Activated CD4-positive, alpha-beta memory T cell treated with anti-CD3 and anti-CD28 coated beads for 36 hours (primary cell): ENCODE data around the gene KIF18B. TPM values are rescaled to one million over a fixed set of nuclear protein-coding genes. Genes with fewer than 3 reads are reported as not detected.

Experiments used
- CTCF ChIA-PET: fragments of 350-600 bp; sonication (Branson Sonifier 250); formaldehyde crosslinking; loops from one replicate; lab custom pipeline; 2021; ENCODE audit warnings: antibody characterized with exemption, inconsistent platforms; lab: Charles Lee
- POLR2A ChIA-PET: fragments of 350-600 bp; sonication (Branson Sonifier 250); formaldehyde crosslinking; loops from one replicate; lab custom pipeline; 2021; ENCODE audit warnings: antibody characterized with exemption; lab: Charles Lee
- DNase-seq: peaks from one replicate; pipeline ENCODE4 v3.0.0-alpha.2; 2020
- H3K27ac Mint-ChIP-seq: one replicate; pipeline ENCODE4 v1.8.0; 2021; ENCODE audit warnings: mixed read lengths
- H3K27me3 Mint-ChIP-seq: one replicate; pipeline ENCODE4 v1.8.0; 2021; ENCODE audit warnings: mixed read lengths
- H3K36me3 Mint-ChIP-seq: one replicate; pipeline ENCODE4 v1.8.0; 2021; ENCODE audit warnings: mixed read lengths
- H3K4me1 Mint-ChIP-seq: one replicate; pipeline ENCODE4 v1.8.0; 2021; ENCODE audit warnings: low read depth, mixed read lengths
- H3K4me3 Mint-ChIP-seq: one replicate; pipeline ENCODE4 v1.8.0; 2021; ENCODE audit warnings: mild to moderate bottlenecking, mixed read lengths
- H3K9me3 Mint-ChIP-seq: one replicate; pipeline ENCODE4 v1.8.0; 2021; ENCODE audit warnings: mixed read lengths
- intact Hi-C: fragments of 100-400 bp; cut with micrococcal nuclease; formaldehyde crosslinking; loops from one replicate; pipeline ENCODE4 v1.15.1; 2023
- total RNA-seq, 2 experiments: library from RNA; stranded (reverse); gene quantifications; one replicate each; pipeline ENCODE4 v1.2.3, GENCODE V29; 2021

The KIF18B gene
- total RNA-seq, 2 experiments from 2014 or later: 36.2 to 42.9 TPM

DNA sequence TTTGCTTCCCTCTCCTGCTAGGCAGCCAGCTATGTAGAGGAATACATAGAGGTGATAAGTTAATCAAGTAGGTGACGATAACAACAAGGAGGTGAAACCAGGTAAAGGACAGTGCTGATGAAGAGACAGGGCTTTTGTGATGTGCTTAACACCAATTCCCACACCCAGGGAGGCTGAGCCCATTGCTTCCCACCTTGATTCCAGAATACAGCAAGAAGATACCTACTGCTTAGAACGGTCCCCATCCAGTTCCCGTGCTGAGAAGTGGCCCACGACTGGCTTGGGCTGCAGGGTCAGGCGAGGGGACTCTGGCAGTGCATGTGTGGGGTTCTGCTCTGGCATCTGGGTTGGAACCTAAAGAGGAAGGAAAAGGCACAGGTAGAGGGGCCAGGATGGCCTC lies 16.2 kb downstream of the KIF18B start:
- H3K27me3 Mint-ChIP-seq: no peaks in the 10 kb centered on the region
- no peak overlapping the region for H3K4me3 Mint-ChIP-seq
- DNase-seq: no peak
- CTCF ChIA-PET: interaction anchor here (2.7 kb wide), 1 partner anchor 11 kb away, joined by 11 read pairs; no protein-coding TSS in a partner anchor
- no peaks in the 10 kb centered on the region for H3K9me3 Mint-ChIP-seq
- H3K36me3 Mint-ChIP-seq: peaks cover 38% of the 10 kb centered on the region
- no peaks in the 10 kb centered on the region for H3K4me1 Mint-ChIP-seq
- H3K27ac Mint-ChIP-seq: no peak overlapping the region
- POLR2A ChIA-PET: no interaction called here
- intact Hi-C loops: no loop called here

DNA sequence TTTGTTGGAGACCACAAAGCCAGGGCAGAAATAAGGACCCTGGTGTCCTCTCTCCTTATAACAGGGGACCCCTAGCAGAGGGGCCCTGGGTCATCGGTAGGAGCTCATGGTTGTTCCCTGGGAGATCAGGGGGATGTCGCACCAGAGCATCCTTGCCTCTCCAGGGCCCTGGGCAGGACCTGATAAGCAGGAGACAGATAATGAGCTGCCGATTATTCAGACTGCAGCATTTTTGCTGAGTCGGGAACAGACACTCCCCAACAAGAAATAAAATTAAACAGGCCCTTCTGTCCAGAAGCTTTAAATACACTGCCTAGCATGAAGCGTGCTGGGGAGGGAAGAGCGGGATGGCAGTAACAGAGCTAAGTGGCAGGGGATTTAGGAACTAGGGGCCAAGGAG lies 16.9 kb downstream of the KIF18B start:
- no peaks in the 10 kb centered on the region for H3K27me3 Mint-ChIP-seq
- H3K4me1 Mint-ChIP-seq: no peaks in the 10 kb centered on the region
- no peaks in the 10 kb centered on the region for H3K9me3 Mint-ChIP-seq
- intact Hi-C loops: no loop called here
- ChIA-PET CTCF (interaction anchor here (0.7 to 2.7 kb wide), 4 partner anchors 10 to 205 kb away, joined by 3 to 11 read pairs (median 3); partner anchors contain the start of gene ACBD4), POLR2A (no interaction called here)
- no peak overlapping the region for H3K27ac Mint-ChIP-seq
- H3K4me3 Mint-ChIP-seq: no peak overlapping the region
- DNase-seq: no peak
- H3K36me3 Mint-ChIP-seq: peaks cover 38% of the 10 kb centered on the region

DNA sequence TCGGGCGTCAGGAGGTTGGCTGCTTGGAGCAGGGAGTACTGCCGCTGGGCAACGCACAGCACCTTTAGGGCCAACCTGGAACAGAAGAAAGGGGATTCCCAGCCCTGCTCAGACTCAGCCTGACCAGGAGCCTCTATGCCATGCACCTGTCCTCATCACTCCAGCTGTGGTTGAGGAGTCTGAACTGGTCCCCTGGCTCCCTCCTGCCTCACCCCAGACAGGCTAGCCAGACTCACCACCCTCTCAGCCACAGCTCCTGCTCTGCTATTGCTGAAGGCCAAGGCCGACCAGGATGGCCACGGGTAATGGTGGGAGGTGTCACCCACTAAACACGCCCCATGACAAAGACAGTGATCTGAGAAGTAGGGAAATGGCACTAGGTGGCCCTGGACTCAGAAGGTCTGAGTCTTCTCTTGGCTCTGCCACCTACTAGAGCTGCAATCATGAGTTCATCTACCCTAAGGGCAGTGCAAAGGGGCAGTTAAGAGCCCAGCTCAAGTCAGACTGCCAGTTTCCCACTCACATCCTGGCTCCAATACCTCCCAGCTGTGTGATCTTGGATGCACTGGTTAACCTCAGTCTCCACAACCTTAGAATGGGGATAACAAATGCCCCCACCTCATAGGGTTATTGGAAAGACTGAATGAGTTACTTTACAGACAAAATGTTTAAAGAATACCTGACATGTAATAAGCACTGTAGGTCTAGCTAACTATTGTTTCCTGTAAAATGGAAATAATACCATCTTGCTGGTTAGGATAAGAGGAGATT lies 18.4 kb downstream of the KIF18B start:
- no peaks in the 10 kb centered on the region for H3K9me3 Mint-ChIP-seq
- no peak for DNase-seq
- POLR2A ChIA-PET: interaction anchor here (0.9 kb wide), 1 partner anchor 39 kb away, joined by 3 read pairs; the partner anchor contains the start of gene C1QL1
- H3K4me3 Mint-ChIP-seq: no peak overlapping the region
- peaks cover 31% of the 10 kb centered on the region for H3K36me3 Mint-ChIP-seq
- H3K27me3 Mint-ChIP-seq: no peaks in the 10 kb centered on the region
- no peaks in the 10 kb centered on the region for H3K4me1 Mint-ChIP-seq
- H3K27ac Mint-ChIP-seq: no peak overlapping the region
- CTCF ChIA-PET: interaction anchor here (0.8 kb wide), 1 partner anchor 9 kb away, joined by 3 read pairs; no protein-coding TSS in a partner anchor
- intact Hi-C loops: no loop called here

DNA sequence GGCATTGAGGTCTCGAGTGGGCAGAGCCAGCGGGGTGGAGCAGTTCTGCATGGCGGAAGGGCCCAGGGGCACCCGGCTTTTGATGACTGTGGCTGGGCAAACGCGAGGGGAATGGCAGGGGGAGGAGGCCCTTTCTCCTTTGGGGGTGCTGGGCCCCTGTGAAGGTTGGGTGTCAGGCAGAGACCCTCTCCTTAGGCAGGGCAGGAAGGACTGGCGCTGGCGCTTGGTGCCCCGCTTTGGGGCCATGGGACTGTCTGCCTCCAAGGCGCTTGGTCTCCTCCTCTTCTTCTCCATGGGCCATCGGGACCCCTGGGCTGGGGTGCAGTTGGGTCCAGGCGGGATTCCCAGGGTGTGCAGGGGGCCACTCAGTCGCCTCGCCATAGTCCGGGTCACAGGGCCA lies 19.4 kb downstream of the KIF18B start:
- intact Hi-C loops: no loop called here
- Mint-ChIP-seq H3K4me3 (no peak overlapping the region), H3K27ac (no peak overlapping the region), H3K4me1 (no peaks in the 10 kb centered on the region), H3K9me3 (no peaks in the 10 kb centered on the region), H3K27me3 (no peaks in the 10 kb centered on the region), H3K36me3 (peaks cover 31% of the 10 kb centered on the region)
- CTCF ChIA-PET: interaction anchor here (0.8 kb wide), 1 partner anchor 8 kb away, joined by 3 read pairs; no protein-coding TSS in a partner anchor
- POLR2A ChIA-PET: interaction anchor here (0.9 kb wide), 1 partner anchor 40 kb away, joined by 3 read pairs; the partner anchor contains the start of gene C1QL1
- DNase-seq: no peak

DNA sequence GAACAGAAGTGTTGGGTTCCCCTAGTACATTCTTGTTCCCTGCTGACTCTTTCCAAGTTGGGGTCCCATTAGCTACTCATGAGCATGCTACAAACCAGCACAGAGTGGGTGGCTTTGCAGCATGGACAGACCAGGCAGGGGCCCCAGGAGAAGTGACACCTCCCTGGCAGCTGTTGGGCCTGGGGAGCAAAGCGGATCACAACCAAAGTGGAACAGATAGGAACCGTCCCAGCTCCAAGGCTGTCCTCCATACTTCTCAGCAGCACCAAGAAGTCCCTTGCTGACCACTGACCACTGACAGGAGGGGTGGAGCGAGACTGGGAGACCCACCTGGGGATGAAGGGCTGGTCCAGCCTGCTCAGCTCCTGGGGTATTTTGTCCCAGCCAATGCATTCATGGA lies 19.9 kb downstream of the KIF18B start:
- Mint-ChIP-seq H3K27ac (no peak overlapping the region), H3K4me1 (no peaks in the 10 kb centered on the region), H3K9me3 (no peaks in the 10 kb centered on the region), H3K4me3 (no peak overlapping the region), H3K27me3 (peaks cover 1% of the 10 kb centered on the region), H3K36me3 (peaks cover 31% of the 10 kb centered on the region)
- DNase-seq: no peak
- intact Hi-C loops: no loop called here
- CTCF ChIA-PET: interaction anchor here (1.3 kb wide), 1 partner anchor 15 kb away, joined by 3 read pairs; no protein-coding TSS in a partner anchor
- POLR2A ChIA-PET: no interaction called here

DNA sequence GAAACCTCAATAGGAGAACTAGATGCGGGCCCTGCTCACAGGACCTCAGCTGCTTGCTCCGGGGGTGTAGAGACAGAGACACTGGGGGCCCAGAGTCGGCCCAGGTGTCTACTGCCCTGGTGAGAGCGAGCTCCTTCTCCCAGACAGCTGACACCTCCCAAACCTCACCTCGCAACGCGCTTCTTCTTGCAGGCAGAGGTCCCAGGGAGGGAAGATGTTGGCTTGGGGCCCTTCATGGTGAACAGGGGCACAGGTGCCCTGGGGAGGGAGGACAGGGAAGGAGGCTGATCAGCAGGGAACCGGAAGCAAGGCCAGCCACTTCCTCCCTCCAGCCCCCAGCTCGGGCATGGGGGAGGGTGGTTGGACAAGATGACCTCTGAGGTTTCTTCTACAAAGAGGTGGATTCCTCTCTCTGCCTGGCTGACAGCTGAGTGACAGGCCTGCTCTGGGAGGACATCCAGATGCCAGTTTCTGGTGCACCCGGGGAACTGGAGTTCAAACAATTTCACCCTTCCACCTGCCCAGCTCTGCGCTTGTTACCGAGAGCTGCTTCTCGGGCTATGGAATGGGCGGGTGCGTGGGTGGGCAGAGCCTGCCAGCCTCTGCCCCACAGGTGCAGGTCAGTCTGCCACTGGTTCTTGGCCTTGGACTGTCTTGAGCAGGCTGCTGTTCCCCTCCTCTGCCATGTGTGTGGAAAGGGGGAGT lies 20.6 kb downstream of the KIF18B start:
- no peaks in the 10 kb centered on the region for H3K4me1 Mint-ChIP-seq
- H3K9me3 Mint-ChIP-seq: no peaks in the 10 kb centered on the region
- peaks cover 29% of the 10 kb centered on the region for H3K36me3 Mint-ChIP-seq
- intact Hi-C loops: no loop called here
- H3K27ac Mint-ChIP-seq: no peak overlapping the region
- CTCF ChIA-PET: interaction anchor here (1.3 kb wide), 2 partner anchors 15 to 95 kb away, joined by 3 to 5 read pairs; no protein-coding TSS in a partner anchor
- H3K4me3 Mint-ChIP-seq: no peak overlapping the region
- no peak for DNase-seq
- peaks cover 3% of the 10 kb centered on the region for H3K27me3 Mint-ChIP-seq
- POLR2A ChIA-PET: interaction anchor here (1.3 kb wide), 1 partner anchor 98 kb away, joined by 4 read pairs; no protein-coding TSS in a partner anchor

DNA sequence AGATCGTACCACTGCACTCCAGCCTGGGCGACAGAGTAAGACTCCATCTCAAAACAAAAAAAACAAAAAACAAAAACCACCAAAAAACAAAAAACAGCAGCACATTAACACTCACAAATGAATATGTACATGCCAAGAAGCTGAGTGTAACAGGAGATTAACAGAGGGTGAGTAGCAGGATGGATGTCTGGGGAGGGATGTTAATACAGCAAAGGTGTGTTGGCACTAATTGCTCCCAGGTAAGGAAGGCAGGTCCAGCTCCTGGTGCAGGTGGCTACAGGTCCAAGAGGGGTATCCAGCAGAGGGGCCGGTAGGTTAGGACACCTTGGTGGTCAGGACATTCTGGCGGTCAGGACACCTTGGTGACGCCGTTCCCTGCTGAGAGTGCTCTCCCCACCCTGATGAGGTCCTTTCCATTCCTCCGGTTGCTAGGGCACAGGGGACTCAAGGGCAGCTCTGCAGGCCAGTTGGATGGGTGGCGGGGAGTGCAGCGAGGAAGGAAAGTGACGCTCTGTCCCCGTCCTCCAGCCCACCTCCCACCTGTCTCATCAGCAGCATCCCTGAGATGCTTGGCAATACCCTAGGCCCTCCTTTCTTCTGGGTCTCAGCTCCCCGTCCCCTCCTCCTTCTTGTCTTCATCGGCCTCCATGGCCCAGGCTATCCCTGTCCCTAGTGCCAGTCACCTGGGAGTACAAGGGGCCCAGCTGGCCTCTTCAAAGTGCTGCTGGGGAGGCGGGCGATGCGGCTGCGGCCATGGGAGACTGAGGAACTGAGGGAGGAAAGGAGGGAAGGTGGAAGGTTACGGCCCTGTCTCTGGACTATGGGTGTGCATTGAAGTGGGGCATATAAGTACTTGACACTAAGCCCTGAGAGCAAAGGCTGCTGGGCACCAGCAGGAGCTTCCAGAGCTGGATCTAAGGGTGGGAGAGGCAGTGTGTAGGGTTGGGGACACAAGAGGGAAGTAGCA lies 21.6 kb downstream of the KIF18B start:
- intact Hi-C loops: no loop called here
- peaks cover 7% of the 10 kb centered on the region for H3K27me3 Mint-ChIP-seq
- no peaks in the 10 kb centered on the region for H3K9me3 Mint-ChIP-seq
- no peak overlapping the region for H3K27ac Mint-ChIP-seq
- no peak for DNase-seq
- peaks cover 26% of the 10 kb centered on the region for H3K36me3 Mint-ChIP-seq
- H3K4me1 Mint-ChIP-seq: no peaks in the 10 kb centered on the region
- H3K4me3 Mint-ChIP-seq: no peak overlapping the region
- ChIA-PET CTCF (interaction anchor here (1.2 to 1.3 kb wide), 3 partner anchors 14 to 209 kb away, joined by 3 to 5 read pairs (median 4); partner anchors contain the start of gene ACBD4), POLR2A (interaction anchor here (0.6 to 1.3 kb wide), 2 partner anchors 99 to 289 kb away, joined by 4 read pairs; no protein-coding TSS in a partner anchor)

DNA sequence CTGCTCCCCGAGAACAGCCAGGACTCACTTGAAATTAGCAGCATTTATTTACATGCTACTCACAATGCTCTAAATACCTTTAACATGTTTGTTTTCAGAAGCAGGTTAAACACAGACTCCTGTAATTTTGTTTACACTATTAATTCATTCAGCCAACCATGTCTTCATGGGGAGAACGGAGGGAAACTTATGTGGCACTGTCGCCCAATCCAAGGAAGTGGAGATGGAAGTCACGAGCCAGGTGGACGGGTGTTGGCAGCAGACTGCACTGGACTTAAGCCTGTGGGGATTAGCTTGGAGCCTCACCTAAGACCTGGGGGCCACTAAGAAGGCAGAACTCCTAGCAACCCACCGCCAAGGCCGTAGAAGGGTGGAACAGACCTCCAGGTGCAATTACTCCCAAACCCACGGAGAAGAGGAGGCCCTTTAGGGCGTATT lies 23.4 kb downstream of the KIF18B start:
- H3K9me3 Mint-ChIP-seq: no peaks in the 10 kb centered on the region
- no peak overlapping the region for H3K27ac Mint-ChIP-seq
- no peak overlapping the region for H3K4me3 Mint-ChIP-seq
- CTCF ChIA-PET: interaction anchor here (2.1 kb wide), 1 partner anchor 13 kb away, joined by 4 read pairs; no protein-coding TSS in a partner anchor
- peaks cover 5% of the 10 kb centered on the region for H3K4me1 Mint-ChIP-seq
- POLR2A ChIA-PET: interaction anchor here (0.7 kb wide), 1 partner anchor 151 kb away, joined by 3 read pairs; no protein-coding TSS in a partner anchor
- peaks cover 19% of the 10 kb centered on the region for H3K36me3 Mint-ChIP-seq
- DNase-seq: no peak
- H3K27me3 Mint-ChIP-seq: peaks cover 10% of the 10 kb centered on the region
- intact Hi-C loops: loop anchor here (5.0 kb wide), 1 partner anchor 208 kb away; the partner anchor contains the start of gene PLCD3

DNA sequence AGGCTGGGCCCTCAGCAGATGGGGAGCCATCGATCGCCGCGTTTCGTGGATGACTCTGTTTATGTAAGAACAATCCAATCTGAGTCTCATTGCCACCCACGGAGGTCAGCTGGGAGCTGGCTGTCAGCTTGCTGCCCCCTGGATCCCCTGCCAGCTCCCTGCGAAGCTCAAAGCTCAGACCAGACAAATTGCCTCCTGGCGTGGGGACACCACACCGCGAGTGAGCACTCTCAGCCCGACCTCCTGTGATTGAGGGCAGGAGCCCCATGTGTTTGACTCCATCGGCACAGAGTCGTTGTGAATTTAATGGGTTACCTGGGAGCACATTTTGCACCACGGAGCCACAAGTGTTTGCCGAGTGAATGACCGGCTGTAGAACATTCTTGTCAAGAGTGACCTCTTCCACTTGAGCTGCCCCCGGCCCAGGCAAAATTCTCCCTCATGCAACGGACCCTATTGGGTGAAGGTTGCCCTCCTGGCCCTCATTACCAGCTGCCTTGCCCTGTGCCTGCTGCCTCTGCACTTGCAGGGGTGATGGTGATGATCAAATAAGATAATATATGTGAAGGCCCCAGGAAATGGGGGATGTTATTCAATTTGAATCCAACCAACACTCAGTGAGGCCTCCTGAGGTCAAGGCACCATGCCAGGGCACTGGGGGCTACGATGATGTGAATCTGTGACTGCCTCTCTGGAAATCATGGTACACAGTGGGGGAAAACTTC lies 24.7 kb downstream of the KIF18B start:
- ChIA-PET CTCF (interaction anchor here (2.1 to 6.6 kb wide), 3 partner anchors 12 to 176 kb away, joined by 4 to 162 read pairs (median 17); no protein-coding TSS in a partner anchor), POLR2A (interaction anchor here (0.9 kb wide), 1 partner anchor 10 kb away, joined by 3 read pairs; no protein-coding TSS in a partner anchor)
- no peak overlapping the region for H3K27ac Mint-ChIP-seq
- intact Hi-C loops: loop anchor here (5.0 kb wide), 1 partner anchor 209 kb away; the partner anchor contains the start of gene PLCD3
- no peaks in the 10 kb centered on the region for H3K9me3 Mint-ChIP-seq
- H3K4me3 Mint-ChIP-seq: no peak overlapping the region
- H3K36me3 Mint-ChIP-seq: peaks cover 11% of the 10 kb centered on the region
- peaks cover 5% of the 10 kb centered on the region for H3K4me1 Mint-ChIP-seq
- DNase-seq: no peak
- H3K27me3 Mint-ChIP-seq: peaks cover 10% of the 10 kb centered on the region

DNA sequence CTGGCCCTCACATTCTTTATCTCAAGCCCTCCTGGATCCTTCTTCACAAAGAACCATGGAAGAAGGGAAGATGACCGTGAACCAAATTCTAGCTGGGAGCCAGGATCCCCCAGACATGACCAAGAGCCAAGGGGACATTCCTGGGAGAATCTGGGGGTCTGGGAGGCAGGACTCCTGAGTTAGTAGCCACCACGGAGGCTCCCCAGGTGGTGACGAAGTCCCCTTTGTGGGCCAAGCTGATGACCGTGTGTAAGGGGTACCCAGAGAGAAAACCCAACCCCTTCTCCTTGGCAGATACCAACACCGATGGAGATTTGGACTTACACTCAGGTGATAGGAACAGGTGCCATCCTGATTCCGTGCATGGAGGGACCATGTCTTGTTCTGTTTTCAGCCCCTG lies 25.4 kb downstream of the KIF18B start:
- intact Hi-C loops: loop anchor here (5.0 kb wide), 1 partner anchor 210 kb away; the partner anchor contains the start of gene PLCD3
- Mint-ChIP-seq H3K4me1 (peaks cover 5% of the 10 kb centered on the region), H3K4me3 (no peak overlapping the region), H3K27me3 (peaks cover 10% of the 10 kb centered on the region), H3K36me3 (peaks cover 6% of the 10 kb centered on the region), H3K9me3 (no peaks in the 10 kb centered on the region), H3K27ac (no peak overlapping the region)
- POLR2A ChIA-PET: no interaction called here
- DNase-seq: no peak
- CTCF ChIA-PET: interaction anchor here (2.1 to 6.6 kb wide), 4 partner anchors 11 to 177 kb away, joined by 4 to 162 read pairs (median 14); no protein-coding TSS in a partner anchor
